ENCODE measurements around the gene DHRS4L2.
"Not testable (repeated sequence)": the region's sequence is repeated elsewhere in the genome, so short reads cannot be mapped to it uniquely, and the experiment has no call there.

- not testable (repeated sequence) for TF ChIP-seq YY1 (IDR thresholded peaks at IDR 0.05; ENCODE audit: insufficient read depth, insufficient read length); ZNF274 (IDR thresholded peaks at IDR 0.05; ENCODE audit: low read depth, low read length)
Measured at GRCh38 chr14:23953116-23953463, 35.6 kb upstream of the DHRS4L2 start.
